ENCODE data around the gene ZNF629. TPM values are rescaled to one million over a fixed set of nuclear protein-coding genes. Genes with fewer than 3 reads are reported as not detected.

The ZNF629 gene
- total RNA-seq, 4 donors from 2014 or later = 9.1 to 12.7 (median 10.3) TPM

- ATAC-seq = no peak
Measured at GRCh38 chr16:30756781-30757100, 30.3 kb downstream of the ZNF629 start.

GRCh38 chr16:30755955-30756780 lies 30.8 kb downstream of the ZNF629 start:
- DNase-seq = no peak

More at GRCh38 chr16:30756781-30757100, 30.3 kb downstream of the ZNF629 start:
- DNase-seq = no peak
- Histone ChIP-seq H3K9me3 (no peaks in the 10 kb centered on the region), H3K4me1 (peaks cover 6 to 11% of the 10 kb centered on the region in 2 donors), H3K4me3 (no peak overlapping the region), H3K36me3 (peaks cover 0 to 51% of the 10 kb centered on the region in 2 donors), H3K27ac (no peak overlapping the region), H3K27me3 (no peaks in the 10 kb centered on the region)
- TF ChIP-seq POLR2A (IDR thresholded peaks at IDR 0.05) (no peak), CTCF (IDR thresholded peaks at IDR 0.05 in 4 of 5, conservative IDR thresholded peaks at IDR 0.05 in 1 of 5) (no peak)
- intact Hi-C loops (cut with DNase I; ENCODE audit: low total_unique reads) (no loop called here), in situ Hi-C loops (cut with MboI; ENCODE audit: low sequenced_read_pairs in 4 of 4) (no loop called here)

GRCh38 chr16:30753596-30753995 lies 33.4 kb downstream of the ZNF629 start:
- DNase-seq (no peak), ATAC-seq (no peak)
- peaks cover 0 to 58% of the 10 kb centered on the region in 2 donors for H3K36me3 ChIP-seq
- H3K27ac ChIP-seq = no peak overlapping the region
- intact Hi-C loops (cut with DNase I; ENCODE audit: low total_unique reads) (no loop called here), in situ Hi-C loops (cut with MboI; ENCODE audit: low sequenced_read_pairs in 4 of 4) (no loop called here)
- TF ChIP-seq POLR2A (IDR thresholded peaks at IDR 0.05) = no peak
- no peak for TF ChIP-seq CTCF (IDR thresholded peaks at IDR 0.05 in 4 of 5, conservative IDR thresholded peaks at IDR 0.05 in 1 of 5)
- no peaks in the 10 kb centered on the region for H3K27me3 ChIP-seq
- no peak overlapping the region for H3K4me3 ChIP-seq
- no peaks in the 10 kb centered on the region for H3K9me3 ChIP-seq
- peaks cover 0 to 2% of the 10 kb centered on the region in 2 donors for H3K4me1 ChIP-seq

More at GRCh38 chr16:30755955-30756780, 30.8 kb downstream of the ZNF629 start:
- peaks cover 0 to 56% of the 10 kb centered on the region in 2 donors for H3K36me3 ChIP-seq
- H3K9me3 ChIP-seq = no peaks in the 10 kb centered on the region
- ATAC-seq = no peak
- H3K4me3 ChIP-seq = no peak overlapping the region
- peaks cover 4 to 6% of the 10 kb centered on the region in 2 donors for H3K4me1 ChIP-seq
- no peak overlapping the region for H3K27ac ChIP-seq
- in situ Hi-C loops (cut with MboI; ENCODE audit: low sequenced_read_pairs in 4 of 4) = no loop called here
- intact Hi-C loops (cut with DNase I; ENCODE audit: low total_unique reads) = no loop called here
- no peaks in the 10 kb centered on the region for H3K27me3 ChIP-seq
- TF ChIP-seq POLR2A (IDR thresholded peaks at IDR 0.05) (no peak), CTCF (IDR thresholded peaks at IDR 0.05 in 4 of 5, conservative IDR thresholded peaks at IDR 0.05 in 1 of 5) (no peak)

- intact Hi-C loops (cut with DNase I; ENCODE audit: low total_unique reads) = no loop called here
- H3K4me1 ChIP-seq = peaks cover 7 to 8% of the 10 kb centered on the region in 2 donors
- H3K9me3 ChIP-seq = no peaks in the 10 kb centered on the region
- TF ChIP-seq CTCF (IDR thresholded peaks at IDR 0.05 in 4 of 5, conservative IDR thresholded peaks at IDR 0.05 in 1 of 5) = no peak
- no peak for TF ChIP-seq POLR2A (IDR thresholded peaks at IDR 0.05)
- no peaks in the 10 kb centered on the region for H3K27me3 ChIP-seq
- DNase-seq (no peak), ATAC-seq (no peak)
- no peak overlapping the region for H3K27ac ChIP-seq
- no peak overlapping the region for H3K4me3 ChIP-seq
- peaks cover 0 to 37% of the 10 kb centered on the region in 2 donors for H3K36me3 ChIP-seq
- in situ Hi-C loops (cut with MboI; ENCODE audit: low sequenced_read_pairs in 4 of 4) = no loop called here
Measured at GRCh38 chr16:30750876-30751465, 36.0 kb downstream of the ZNF629 start.

All from gastrocnemius medialis (tissue), 4 donors.